H1 (cell line): ENCODE data around the gene GPA33. TPM values are rescaled to one million over a fixed set of nuclear protein-coding genes. Genes with fewer than 3 reads are reported as not detected.

Experiments
- CTCF ChIA-PET: fragments of 300-600 bp; sonication (Branson Sonifier 250); formaldehyde crosslinking; loops from one replicate; lab custom pipeline; 2021; ENCODE audit not compliant: partially characterized antibody; lab: Charles Lee
- POLR2A ChIA-PET: fragments of 300-600 bp; sonication (Branson Sonifier 250); formaldehyde crosslinking; loops from one replicate; lab custom pipeline; 2021; ENCODE audit warnings: inconsistent platforms; ENCODE audit not compliant: partially characterized antibody; lab: Charles Lee
- DNase-seq, 2 experiments: peaks; one replicate each; pipeline versions ENCODE4 v3.0.0 to v3.0.0-alpha.2; 2010 to 2022; ENCODE audit warnings: low spot score in 2 of 2, low read depth in 1 of 2, mixed read lengths in 1 of 2
- FAIRE-seq: peaks from 2 replicates; lab custom pipeline; 2011; peaks lifted over from hg19 to GRCh38; lab: Jason Lieb, UNC
- H2AFZ ChIP-seq: 2 replicates; pipeline ENCODE4 v1.8.1; 2012; ENCODE audit warnings: low read length, inconsistent platforms
- H2AK5ac ChIP-seq: 2 replicates; pipeline ENCODE4 v1.6.1; 2013; ENCODE audit warnings: low read depth, low read length
- H2BK120ac ChIP-seq: replicated peaks from 2 replicates; pipeline ENCODE3; 2013; ENCODE audit warnings: low read depth, low read length, inconsistent platforms
- H2BK12ac ChIP-seq: 2 replicates; pipeline ENCODE4 v1.6.1; 2013; ENCODE audit warnings: low read depth, low read length
- H2BK15ac ChIP-seq: 2 replicates; pipeline ENCODE4 v1.6.1; 2013; ENCODE audit warnings: low read length
- H2BK20ac ChIP-seq: 2 replicates; pipeline ENCODE4 v1.6.1; 2013; ENCODE audit warnings: low read length
- H2BK5ac ChIP-seq: 2 replicates; pipeline ENCODE4 v1.6.1; 2013; ENCODE audit warnings: low read depth, low read length
- H3K14ac ChIP-seq: 2 replicates; pipeline ENCODE4 v1.6.1; 2013; ENCODE audit warnings: inconsistent platforms; ENCODE audit not compliant: insufficient read length
- H3K18ac ChIP-seq: 2 replicates; pipeline ENCODE4 v1.6.1; 2013; ENCODE audit warnings: low read length; ENCODE audit errors: extremely low read depth
- H3K23ac ChIP-seq: 2 replicates; pipeline ENCODE4 v1.6.1; 2013; ENCODE audit warnings: inconsistent platforms; ENCODE audit not compliant: insufficient read length
- H3K23me2 ChIP-seq: 2 replicates; pipeline ENCODE4 v1.6.1; 2013; ENCODE audit warnings: low read depth, low read length
- H3K27ac ChIP-seq: 2 replicates; pipeline ENCODE4 v1.6.1; 2011; ENCODE audit warnings: low read depth, low read length, inconsistent platforms
- H3K27me3 ChIP-seq, 4 experiments: replicated peaks in 1 of 4; 1 replicate in 1 of 4; 2 replicates in 3 of 4; pipeline versions ENCODE4 v1.6.1 to v1.8.1; 2011 to 2013; ENCODE audit warnings: low read length in 3 of 4, mild to moderate bottlenecking in 3 of 4, inconsistent platforms in 2 of 4, mixed read lengths in 2 of 4, moderate library complexity in 1 of 4; ENCODE audit not compliant: control insufficient read depth in 3 of 4, insufficient read depth in 3 of 4; ENCODE audit errors: extremely low read depth in 1 of 4
- H3K36me3 ChIP-seq, 4 experiments: 2 replicates each; pipeline versions ENCODE4 v1.6.1 to v1.8.1; 2011 to 2013; ENCODE audit warnings: mild to moderate bottlenecking in 4 of 4, low read length in 3 of 4, moderate library complexity in 2 of 4, control low read depth in 1 of 4, inconsistent platforms in 1 of 4; ENCODE audit not compliant: insufficient read depth in 4 of 4, control insufficient read depth in 2 of 4
- H3K4ac ChIP-seq: replicated peaks from 2 replicates; pipeline ENCODE3; 2013; ENCODE audit warnings: low read length, low read depth, mixed read lengths, inconsistent platforms; ENCODE audit not compliant: insufficient read length
- H3K4me1 ChIP-seq, 4 experiments: replicated peaks in 1 of 4; 1 replicate in 1 of 4; 2 replicates in 3 of 4; pipeline versions ENCODE4 v1.6.1 to v1.8.1; 2011 to 2013; ENCODE audit warnings: low read length in 3 of 4, inconsistent platforms in 2 of 4, mixed read lengths in 1 of 4; ENCODE audit not compliant: insufficient read depth in 4 of 4, control insufficient read depth in 3 of 4
- H3K4me2 ChIP-seq, 2 experiments: 2 replicates each; pipeline versions ENCODE4 v1.6.1 to v1.8.1; 2011 to 2013; ENCODE audit warnings: low read depth in 2 of 2, low read length in 2 of 2, control low read depth in 1 of 2, inconsistent platforms in 1 of 2, mild to moderate bottlenecking in 1 of 2; ENCODE audit not compliant: insufficient read depth in 1 of 2
- H3K4me3 ChIP-seq, 4 experiments: fragments of 200-600, 300-600 bp in 1 of 4; sonication (generic), shearing (Covaris generic), sonication (Bioruptor Twin) in 1 of 4; 2 replicates each; pipeline versions ENCODE4 v1.5.1 to v1.8.1; 2011 to 2016; ENCODE audit warnings: low read length in 4 of 4, low read depth in 3 of 4, control low read depth in 2 of 4, inconsistent platforms in 2 of 4, mild to moderate bottlenecking in 2 of 4, mixed read lengths in 1 of 4, moderate library complexity in 1 of 4; ENCODE audit not compliant: insufficient read depth in 2 of 4; ENCODE audit errors: extremely low read depth in 1 of 4
- H3K56ac ChIP-seq: replicated peaks from 2 replicates; pipeline ENCODE3; 2013; ENCODE audit warnings: low read depth, mild to moderate bottlenecking, mixed read lengths, low read length, inconsistent platforms; ENCODE audit not compliant: insufficient read length
- H3K79me1 ChIP-seq: 2 replicates; pipeline ENCODE4 v1.6.1; 2013; ENCODE audit warnings: low read depth, low read length, control low read depth
- H3K79me2 ChIP-seq, 2 experiments: 2 replicates each; pipeline versions ENCODE4 v1.6.1 to v1.8.1; 2012 to 2013; ENCODE audit warnings: low read length in 2 of 2, mild to moderate bottlenecking in 2 of 2, inconsistent platforms in 1 of 2; ENCODE audit not compliant: insufficient read depth in 2 of 2, control insufficient read depth in 1 of 2
- H3K9ac ChIP-seq, 4 experiments: replicated peaks in 1 of 4; 1 replicate in 1 of 4; 2 replicates in 3 of 4; pipeline versions ENCODE4 v1.6.1 to v1.8.1; 2011 to 2013; ENCODE audit warnings: low read depth in 3 of 4, low read length in 3 of 4, control low read depth in 2 of 4, mild to moderate bottlenecking in 2 of 4, moderate library complexity in 2 of 4, inconsistent platforms in 1 of 4; ENCODE audit errors: extremely low read depth in 1 of 4
- H3K9me3 ChIP-seq, 2 experiments: 2 replicates each; pipeline versions ENCODE4 v1.6.1 to v1.8.1; 2012 to 2013; ENCODE audit warnings: mild to moderate bottlenecking in 2 of 2, moderate library complexity in 2 of 2, control low read depth in 1 of 2, inconsistent platforms in 1 of 2, low read depth in 1 of 2, low read length in 1 of 2, mixed read lengths in 1 of 2; ENCODE audit not compliant: insufficient read depth in 2 of 2
- H4K20me1 ChIP-seq, 2 experiments: replicated peaks in 1 of 2; 2 replicates each; pipeline versions ENCODE3 to v1.8.1; 2011 to 2013; ENCODE audit warnings: inconsistent platforms in 2 of 2, low read length in 2 of 2, mild to moderate bottlenecking in 1 of 2; ENCODE audit not compliant: insufficient read depth in 2 of 2, control insufficient read depth in 1 of 2
- H4K5ac ChIP-seq: 2 replicates; pipeline ENCODE4 v1.6.1; 2013; ENCODE audit warnings: low read length, low read depth, mixed read lengths, inconsistent platforms; ENCODE audit not compliant: insufficient read length
- H4K8ac ChIP-seq: 2 replicates; pipeline ENCODE4 v1.8.0; 2013; ENCODE audit warnings: mild to moderate bottlenecking, moderate library complexity, low read length, inconsistent platforms; ENCODE audit not compliant: insufficient read depth; ENCODE audit errors: extremely low read depth
- H4K91ac ChIP-seq: replicated peaks from 2 replicates; pipeline ENCODE3; 2013; ENCODE audit warnings: low read length, mixed read lengths, inconsistent platforms; ENCODE audit not compliant: insufficient read length
- BRCA1 ChIP-seq: IDR thresholded peaks from 2 replicates; pipeline ENCODE4 v1.6.1; 2012; ENCODE audit warnings: low read depth, low read length, improper control_type of control experiment
- CHD1 ChIP-seq: IDR thresholded peaks from 2 replicates; pipeline ENCODE4 v1.6.1; 2012; ENCODE audit warnings: low read depth, low read length, improper control_type of control experiment
- HDAC2 ChIP-seq, 2 experiments: fragments of 300-600 bp in 1 of 2; sonication (generic) in 1 of 2; IDR thresholded peaks; 2 replicates each; pipeline ENCODE4 v1.6.1; 2011 to 2012; ENCODE audit warnings: low read depth in 2 of 2, low read length in 2 of 2, mild to moderate bottlenecking in 2 of 2, moderate library complexity in 2 of 2, borderline replicate concordance in 1 of 2, inconsistent platforms in 1 of 2
- JUND ChIP-seq: IDR thresholded peaks from 2 replicates; pipeline ENCODE4 v1.6.1; 2011; ENCODE audit warnings: mild to moderate bottlenecking, improper control_type of control experiment, low read length
- NANOG ChIP-seq: IDR thresholded peaks from 2 replicates; pipeline ENCODE4 v1.6.1; 2011; ENCODE audit warnings: low read length, low read depth, mild to moderate bottlenecking, inconsistent platforms; ENCODE audit not compliant: insufficient read depth, poor library complexity, severe bottlenecking
- NRF1 ChIP-seq: IDR thresholded peaks from 2 replicates; pipeline ENCODE4 v1.6.1; 2011; ENCODE audit warnings: mild to moderate bottlenecking, low read depth, low read length, improper control_type of control experiment
- PHF8 ChIP-seq: fragments of 200-600 bp; sonication (generic); conservative IDR thresholded peaks from 2 replicates; pipeline ENCODE4 v1.7.1; 2012; ENCODE audit warnings: low read depth, mild to moderate bottlenecking, inconsistent platforms, low read length, moderate library complexity
- RNF2 ChIP-seq: fragments of 200-900, 300-1000 bp; sonication (generic); IDR thresholded peaks from 2 replicates; pipeline ENCODE4 v1.7.1; 2016; ENCODE audit warnings: borderline replicate concordance, low read depth, mild to moderate bottlenecking, antibody characterized with exemption, low read length; ENCODE audit not compliant: poor library complexity, severe bottlenecking; ENCODE audit errors: missing control alignments
- SP2 ChIP-seq: IDR thresholded peaks from 2 replicates; pipeline ENCODE4 v1.6.1; 2012; ENCODE audit warnings: mild to moderate bottlenecking, low read length, inconsistent platforms
- TAF7 ChIP-seq: optimal IDR thresholded peaks from 2 replicates; pipeline ENCODE3; 2011; ENCODE audit warnings: low read depth, mild to moderate bottlenecking, inconsistent platforms, low read length, moderate library complexity, borderline replicate concordance
- TCF12 ChIP-seq: IDR thresholded peaks from 2 replicates; pipeline ENCODE4 v1.6.1; 2011; ENCODE audit warnings: low read depth, mild to moderate bottlenecking, low read length
- ZNF274 ChIP-seq: IDR thresholded peaks from 2 replicates; pipeline ENCODE4 v1.7.0; 2012; ENCODE audit warnings: low read length, borderline replicate concordance; ENCODE audit errors: extremely low read depth
- WGBS, 2 experiments: shearing (Covaris generic) in 1 of 2; methylation state at CpG; one replicate each; pipeline versions ENCODE4 v1.1.6 to v1.1.7; 2013 to 2015; ENCODE audit warnings: low lambda C conversion rate in 2 of 2, mixed read lengths in 2 of 2, inconsistent platforms in 1 of 2, low coverage in 1 of 2, missing lambda C conversion rate in 1 of 2; ENCODE audit not compliant: insufficient replicate concordance in 2 of 2, insufficient coverage in 1 of 2, insufficient read length in 1 of 2; ENCODE audit errors: extremely low coverage in 1 of 2, missing lambda C conversion rate in 1 of 2; 5-methylcytosine and 5-hydroxymethylcytosine counted together
- polyA plus RNA-seq, 7 experiments: library from polyadenylated mRNA; depleted of rRNA in 3 of 7; stranded (reverse) in 5 of 7; unstranded in 2 of 7; fragments of >200 nt in 5 of 7; fragments of 200-250 nt in 2 of 7; gene quantifications; 1 replicate in 5 of 7; 2 replicates in 1 of 7; 4 replicates in 1 of 7; pipeline versions ENCODE4 v1.2.1 to v1.2.3, GENCODE V29; 2011 to 2013; ENCODE audit warnings: missing spikeins in 2 of 7, mixed read lengths in 2 of 7
- total RNA-seq: library from RNA; stranded (reverse); fragmentation: NEBNext Ultra II Directional; extraction: Animal tissue kit (Norgen Biotek cat#: 25700); gene quantifications from 2 replicates; pipeline ENCODE4 v1.2.1, GENCODE V29; 2021
- TF ChIP-seq, protein P1 (sequence below): IDR thresholded peaks from 2 replicates; pipeline ENCODE4 v1.6.1; 2011; ENCODE audit warnings: low read length, improper control_type of control experiment

Gene GPA33
- total and polyA plus RNA-seq, 2 of the 8 experiments (the other 6 are each of a cell fraction or from before 2014, with no cell fraction given), result 0.19 to 0.67 TPM

DNA sequence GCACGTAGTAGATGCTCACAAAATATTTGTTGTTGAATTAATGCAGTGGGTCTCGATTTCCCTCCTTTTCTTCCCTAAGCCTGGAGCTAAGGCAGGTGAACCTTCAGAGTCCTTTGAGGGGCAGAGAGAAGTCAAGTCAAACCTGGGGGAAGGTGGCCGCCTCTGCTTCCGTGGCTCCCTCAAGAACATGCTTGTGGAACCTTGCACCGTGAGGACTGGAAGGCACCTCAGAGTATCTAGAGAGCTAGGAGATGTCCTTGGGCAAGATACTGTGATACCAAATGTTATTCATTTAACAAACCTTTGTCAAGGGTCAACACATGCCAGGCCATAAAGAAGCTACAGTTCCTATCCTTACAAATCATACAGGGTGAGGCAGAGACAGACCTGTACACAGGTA is 38.3 kb downstream of the GPA33 start:
- Histone ChIP-seq H2BK5ac (no peak overlapping the region), H3K14ac (no peak overlapping the region), H4K5ac (no peak overlapping the region), H3K23ac (no peak overlapping the region), H3K9me3 (no peaks in the 10 kb centered on the region), H3K36me3 (no peaks in the 10 kb centered on the region), H2BK20ac (no peak overlapping the region), H3K79me1 (no peaks in the 10 kb centered on the region), H3K18ac (no peak overlapping the region), H2BK120ac (no peak overlapping the region), H3K4me3 (no peak overlapping the region), H3K4ac (no peak overlapping the region), H2BK15ac (no peak overlapping the region), H3K79me2 (no peaks in the 10 kb centered on the region), H4K8ac (no peak overlapping the region), H2AFZ (no peak overlapping the region), H3K4me2 (no peak overlapping the region), H4K91ac (no peak overlapping the region), H3K27me3 (no peaks in the 10 kb centered on the region), H3K23me2 (peaks cover 7% of the 10 kb centered on the region), H3K4me1 (no peaks in the 10 kb centered on the region), H3K56ac (no peak overlapping the region), H4K20me1 (peaks cover 0 to 7% of the 10 kb centered on the region in 2 experiments), H2BK12ac (no peak overlapping the region), H3K27ac (no peak overlapping the region), H2AK5ac (no peak overlapping the region), H3K9ac (no peak overlapping the region)
- DNase-seq (no peak), FAIRE-seq (no peak)
- 89% methylated on average over 5 of the region's 5 CpGs; no CpG with 5 or more reads in 1 of the 2 experiments for WGBS, 2 experiments
- CTCF ChIA-PET, result interaction anchor here (0.8 to 18.6 kb wide), 16 partner anchors 7 to 168 kb away, joined by 3 to 874 read pairs (median 4); no protein-coding TSS in a partner anchor
- POLR2A ChIA-PET, result no interaction called here
- no peak for TF ChIP-seq ZNF274
- no peak for TF ChIP-seq SP2
- TF ChIP-seq RNF2, result no peak
- TF ChIP-seq HDAC2 (IDR thresholded peaks at IDR 0.05; ENCODE audit: borderline replicate concordance in 1 of 2, low read depth in 2 of 2, low read length in 2 of 2), result no peak
- no peak for TF ChIP-seq BRCA1
- no peak for TF ChIP-seq JUND
- TF ChIP-seq NANOG, result no peak
- TF ChIP-seq NRF1, result no peak
- TF ChIP-seq, protein P1, sequence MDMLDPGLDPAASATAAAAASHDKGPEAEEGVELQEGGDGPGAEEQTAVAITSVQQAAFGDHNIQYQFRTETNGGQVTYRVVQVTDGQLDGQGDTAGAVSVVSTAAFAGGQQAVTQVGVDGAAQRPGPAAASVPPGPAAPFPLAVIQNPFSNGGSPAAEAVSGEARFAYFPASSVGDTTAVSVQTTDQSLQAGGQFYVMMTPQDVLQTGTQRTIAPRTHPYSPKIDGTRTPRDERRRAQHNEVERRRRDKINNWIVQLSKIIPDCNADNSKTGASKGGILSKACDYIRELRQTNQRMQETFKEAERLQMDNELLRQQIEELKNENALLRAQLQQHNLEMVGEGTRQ, result no peak
- no peak for TF ChIP-seq PHF8
- TF ChIP-seq TAF7, result no peak
- TF ChIP-seq TCF12, result no peak
- no peak for TF ChIP-seq CHD1
